Measurements from ENCODE around the gene ZC3H12A.

GRCh38 chr1:37448185-37448584 lies 26.2 kb upstream of the ZC3H12A start:
- TF ChIP-seq CTCF (conservative IDR thresholded peaks at IDR 0.05; ENCODE audit: low read depth in 2 of 2) (peak in 1 of 2 experiments; percentile 18; a peak in 1 of 4 replicates), EZH2phosphoT487 (IDR thresholded peaks at IDR 0.05; ENCODE audit: unreplicated experiment) (no peak), EZH2 (IDR thresholded peaks at IDR 0.05; ENCODE audit: low read depth, unreplicated experiment) (no peak), REST (IDR thresholded peaks at IDR 0.05; ENCODE audit: unreplicated experiment) (no peak), STAT1 (IDR thresholded peaks at IDR 0.05; ENCODE audit: unreplicated experiment) (no peak), POLR2AphosphoS5 (IDR thresholded peaks at IDR 0.05; ENCODE audit: low read depth) (no peak), NANOG (IDR thresholded peaks at IDR 0.05; ENCODE audit: borderline replicate concordance) (no peak), JUNB (IDR thresholded peaks at IDR 0.05; ENCODE audit: unreplicated experiment) (no peak), CREB1 (CRISPR knock-in tag; IDR thresholded peaks at IDR 0.05; ENCODE audit: low read depth) (no peak), ETS1 (IDR thresholded peaks at IDR 0.05) (no peak)

All from GM23338 (cell line).